Smooth muscle cell (in vitro differentiated cells): ENCODE measurements around the gene NACC2. TPM values are rescaled to one million over a fixed set of nuclear protein-coding genes. Genes with fewer than 3 reads are reported as not detected.

Source experiments
- DNase-seq: peaks from one replicate; lab custom pipeline; 2025; ENCODE audit not compliant: unreplicated experiment; lab: John Stamatoyannopoulos, UW
- H2AFZ ChIP-seq: fragments of 200-600 bp; sonication (generic); 2 replicates; pipeline ENCODE4 v1.6.0; 2016; ENCODE audit warnings: antibody characterized with exemption, low read depth, mild to moderate bottlenecking
- H3F3A ChIP-seq: fragments of 200-600 bp; sonication (generic); 2 replicates; pipeline ENCODE4 v1.6.0; 2017; ENCODE audit warnings: antibody characterized with exemption, low read depth
- H3K27ac ChIP-seq: fragments of 200-600 bp; sonication (generic); 2 replicates; pipeline ENCODE4 v1.5.1; 2016; ENCODE audit warnings: low read depth, mild to moderate bottlenecking
- H3K27me3 ChIP-seq: fragments of 200-600 bp; sonication (generic); 2 replicates; pipeline ENCODE4 v1.6.1; 2016; ENCODE audit warnings: low read depth, mild to moderate bottlenecking
- H3K36me3 ChIP-seq: fragments of 200-600 bp; sonication (generic); 2 replicates; pipeline ENCODE4 v1.5.1; 2016; ENCODE audit warnings: low read depth
- H3K4me1 ChIP-seq: fragments of 200-600 bp; sonication (generic); 2 replicates; pipeline ENCODE4 v1.5.1; 2016; ENCODE audit warnings: low read depth
- H3K4me2 ChIP-seq: fragments of 200-600 bp; sonication (generic); 2 replicates; pipeline ENCODE4 v1.6.0; 2016; ENCODE audit warnings: mild to moderate bottlenecking
- H3K4me3 ChIP-seq: fragments of 200-600 bp; sonication (generic); 2 replicates; pipeline ENCODE4 v1.5.1; 2016; ENCODE audit warnings: mild to moderate bottlenecking
- H3K79me2 ChIP-seq: fragments of 200-600 bp; sonication (generic); 2 replicates; pipeline ENCODE4 v1.6.0; 2016; ENCODE audit warnings: low read depth, mild to moderate bottlenecking
- H3K9ac ChIP-seq: fragments of 200-600 bp; sonication (generic); 2 replicates; pipeline ENCODE4 v1.6.0; 2016; ENCODE audit warnings: low read depth
- H3K9me3 ChIP-seq: fragments of 200-600 bp; sonication (generic); replicated peaks from 2 replicates; pipeline ENCODE4 v1.5.1; 2016; ENCODE audit warnings: low read depth
- H4K20me1 ChIP-seq: fragments of 200-600 bp; sonication (generic); 2 replicates; pipeline ENCODE4 v1.6.0; 2016; ENCODE audit warnings: low read depth
- WGBS: methylation state at CpG from one replicate; pipeline ENCODE4 v1.1.7; 2016; ENCODE audit warnings: low lambda C conversion rate; 5-methylcytosine and 5-hydroxymethylcytosine counted together
- polyA plus RNA-seq: library from polyadenylated mRNA; unstranded; fragments of >200 nt; fragmentation: Nextera tagmentation; extraction: Ambion mirVana; gene quantifications from 2 replicates; pipeline ENCODE4 v1.2.1, GENCODE V29; 2016
- total RNA-seq: library from RNA; depleted of rRNA; stranded (reverse); fragments of >200 nt; gene quantifications from 2 replicates; pipeline ENCODE4 v1.2.3, GENCODE V29; 2014
- TF ChIP-seq, protein P1 (sequence below): fragments of 200-600 bp; sonication (generic); IDR thresholded peaks from 2 replicates; pipeline ENCODE4 v1.5.1; 2017; ENCODE audit warnings: borderline replicate concordance, mild to moderate bottlenecking, antibody characterized with exemption; ENCODE audit not compliant: insufficient read depth, poor library complexity, severe bottlenecking

The NACC2 gene
- total and polyA plus RNA-seq, 2 experiments from 2014 or later, result 6.7 to 8.8 TPM

DNA sequence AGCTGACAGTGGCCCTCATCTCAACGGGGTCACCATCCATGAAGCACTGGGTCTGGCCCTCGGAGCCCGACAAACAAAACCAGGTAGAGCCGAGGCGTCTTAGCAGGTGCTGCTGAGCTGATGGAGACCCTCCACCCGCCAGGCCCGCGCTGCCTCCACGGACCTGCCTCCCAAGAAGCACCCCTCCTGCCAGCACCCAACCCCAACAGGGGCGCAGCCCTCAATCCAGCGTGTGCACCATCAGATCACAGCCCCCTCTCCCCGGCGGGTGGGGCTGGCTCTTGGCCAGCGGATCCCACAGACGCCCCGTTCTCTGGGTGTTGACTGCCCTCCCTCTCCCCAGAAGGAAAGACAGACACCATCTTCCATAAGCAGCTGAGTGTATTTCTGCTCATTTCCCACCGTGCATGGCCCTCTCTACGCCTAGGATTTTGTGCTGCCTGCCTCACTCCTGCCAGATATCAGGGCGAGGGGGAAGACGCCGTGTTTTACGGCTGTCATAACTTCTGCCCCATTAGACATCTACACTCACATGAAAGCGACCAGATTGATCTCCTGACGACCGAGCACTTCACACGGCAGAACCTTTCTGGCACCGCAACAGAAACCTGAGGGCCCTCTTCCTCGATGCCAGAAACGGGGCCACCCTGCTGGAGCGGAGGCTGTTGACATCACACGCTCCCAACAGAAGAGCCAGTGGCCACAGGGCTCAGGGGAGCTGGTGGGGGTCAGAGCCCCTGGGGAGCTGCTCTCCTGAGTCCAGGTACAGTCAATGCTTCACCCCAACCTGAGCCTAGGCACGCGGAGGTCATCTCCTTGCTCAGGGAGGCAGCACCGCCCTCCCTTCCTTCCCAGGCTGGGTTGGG, 12.4 kb downstream of the NACC2 start:
- H3K79me2 ChIP-seq, result peaks cover 98% of the 10 kb centered on the region
- DNase-seq, result no peak

DNA sequence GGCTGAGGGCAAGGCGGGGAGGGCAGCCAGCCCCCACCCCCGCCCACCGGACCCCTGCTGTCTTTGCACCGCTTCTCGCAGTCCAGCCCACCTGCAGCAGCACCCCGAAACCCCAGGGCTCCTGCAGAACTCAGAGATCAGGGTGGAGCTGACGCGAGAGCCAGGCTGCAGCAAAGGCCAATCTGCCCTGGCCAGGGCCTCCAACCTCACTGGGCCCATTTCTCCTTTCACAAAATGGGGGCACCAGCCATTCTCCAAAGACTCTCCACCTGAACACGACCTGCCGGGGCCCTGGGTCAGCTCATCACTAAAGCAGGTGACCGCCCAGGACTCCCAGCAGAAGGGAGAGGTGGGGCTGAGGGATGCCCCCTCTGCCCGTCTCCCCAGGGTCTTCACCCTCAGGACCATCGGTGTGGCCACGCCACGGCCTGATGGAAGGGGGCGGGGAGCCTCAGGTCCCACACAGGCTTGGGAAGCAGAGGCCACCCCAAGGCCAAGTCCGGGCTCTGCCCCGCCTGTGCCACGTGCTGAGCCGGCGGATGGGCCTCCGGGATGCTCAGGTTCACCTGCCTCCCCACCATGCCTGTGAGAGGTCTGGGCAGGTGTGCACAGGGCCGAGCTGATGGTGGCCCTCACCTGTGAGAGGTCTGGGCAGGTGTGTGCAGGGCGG, 13.1 kb downstream of the NACC2 start:
- 95% methylated on average over 24 of the region's 24 CpGs for WGBS

More for the DNA sequence above, 12.4 kb downstream of the NACC2 start:
- Histone ChIP-seq H3K27ac (no peak overlapping the region), H3K4me3 (no peak overlapping the region), H3F3A (no peaks in the 10 kb centered on the region), H2AFZ (no peak overlapping the region), H4K20me1 (peaks cover 100% of the 10 kb centered on the region), H3K9me3 (no peaks in the 10 kb centered on the region), H3K27me3 (no peaks in the 10 kb centered on the region), H3K36me3 (no peaks in the 10 kb centered on the region), H3K4me1 (no peaks in the 10 kb centered on the region), H3K4me2 (no peak overlapping the region), H3K9ac (no peak overlapping the region)
- TF ChIP-seq, protein P1, sequence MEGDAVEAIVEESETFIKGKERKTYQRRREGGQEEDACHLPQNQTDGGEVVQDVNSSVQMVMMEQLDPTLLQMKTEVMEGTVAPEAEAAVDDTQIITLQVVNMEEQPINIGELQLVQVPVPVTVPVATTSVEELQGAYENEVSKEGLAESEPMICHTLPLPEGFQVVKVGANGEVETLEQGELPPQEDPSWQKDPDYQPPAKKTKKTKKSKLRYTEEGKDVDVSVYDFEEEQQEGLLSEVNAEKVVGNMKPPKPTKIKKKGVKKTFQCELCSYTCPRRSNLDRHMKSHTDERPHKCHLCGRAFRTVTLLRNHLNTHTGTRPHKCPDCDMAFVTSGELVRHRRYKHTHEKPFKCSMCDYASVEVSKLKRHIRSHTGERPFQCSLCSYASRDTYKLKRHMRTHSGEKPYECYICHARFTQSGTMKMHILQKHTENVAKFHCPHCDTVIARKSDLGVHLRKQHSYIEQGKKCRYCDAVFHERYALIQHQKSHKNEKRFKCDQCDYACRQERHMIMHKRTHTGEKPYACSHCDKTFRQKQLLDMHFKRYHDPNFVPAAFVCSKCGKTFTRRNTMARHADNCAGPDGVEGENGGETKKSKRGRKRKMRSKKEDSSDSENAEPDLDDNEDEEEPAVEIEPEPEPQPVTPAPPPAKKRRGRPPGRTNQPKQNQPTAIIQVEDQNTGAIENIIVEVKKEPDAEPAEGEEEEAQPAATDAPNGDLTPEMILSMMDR, result no peak
- 93% methylated on average over 33 of the region's 34 CpGs for WGBS

DNA sequence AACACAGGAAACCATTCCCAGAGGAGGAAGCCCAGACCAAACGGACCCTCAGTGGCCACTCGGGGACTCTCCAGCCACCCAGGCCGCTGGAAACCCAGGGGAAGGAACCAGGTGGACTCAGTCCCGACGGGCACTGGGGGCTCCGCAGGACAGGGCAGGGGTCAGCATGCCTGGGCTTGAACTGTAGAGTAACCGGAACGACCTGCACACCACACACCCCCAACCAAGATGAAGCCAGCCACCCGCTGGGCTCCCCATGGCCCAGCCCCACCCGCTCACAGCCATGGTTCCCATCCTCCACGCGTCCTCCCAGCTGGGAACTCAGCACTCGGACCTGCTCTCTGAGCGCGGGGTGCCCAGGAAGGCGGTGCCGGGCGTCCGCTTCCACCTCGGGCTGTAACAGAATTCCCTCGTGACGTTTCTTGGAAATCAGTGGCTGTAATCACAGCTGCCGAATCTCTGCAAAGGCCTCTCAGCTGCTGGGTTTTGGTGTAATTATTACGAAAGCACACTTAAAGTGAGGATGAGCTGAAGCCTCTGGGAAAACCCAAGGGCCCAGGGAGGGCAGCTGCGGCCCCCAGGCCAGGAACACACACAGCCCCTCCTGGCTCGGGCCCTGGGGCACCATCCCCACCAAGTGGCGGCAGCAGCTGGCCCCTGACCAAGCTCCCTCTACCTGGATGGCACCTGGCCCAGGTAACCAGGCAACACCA, 13.8 kb downstream of the NACC2 start:
- no peak overlapping the region for H3K4me3 ChIP-seq
- H3K4me1 ChIP-seq, result no peaks in the 10 kb centered on the region
- H3K27me3 ChIP-seq, result no peaks in the 10 kb centered on the region
- no peak overlapping the region for H3K27ac ChIP-seq
- TF ChIP-seq, protein P1, result no peak
- peaks cover 98% of the 10 kb centered on the region for H3K79me2 ChIP-seq
- H4K20me1 ChIP-seq, result peaks cover 98% of the 10 kb centered on the region
- no peak for DNase-seq
- no peaks in the 10 kb centered on the region for H3F3A ChIP-seq
- H3K4me2 ChIP-seq, result no peak overlapping the region
- H3K9ac ChIP-seq, result no peak overlapping the region
- H3K36me3 ChIP-seq, result no peaks in the 10 kb centered on the region
- no peak overlapping the region for H2AFZ ChIP-seq
- no peaks in the 10 kb centered on the region for H3K9me3 ChIP-seq
- 84% methylated on average over 26 of the region's 27 CpGs for WGBS

More for the DNA sequence above, 13.1 kb downstream of the NACC2 start:
- peaks cover 98% of the 10 kb centered on the region for H3K79me2 ChIP-seq
- H3K9ac ChIP-seq, result no peak overlapping the region
- no peak overlapping the region for H3K4me2 ChIP-seq
- DNase-seq, result no peak
- H3K9me3 ChIP-seq, result no peaks in the 10 kb centered on the region
- no peaks in the 10 kb centered on the region for H3K27me3 ChIP-seq
- H3K27ac ChIP-seq, result no peak overlapping the region
- no peaks in the 10 kb centered on the region for H3K4me1 ChIP-seq
- no peaks in the 10 kb centered on the region for H3K36me3 ChIP-seq
- H4K20me1 ChIP-seq, result peaks cover 100% of the 10 kb centered on the region
- H2AFZ ChIP-seq, result no peak overlapping the region
- TF ChIP-seq, protein P1, result no peak
- no peak overlapping the region for H3K4me3 ChIP-seq
- H3F3A ChIP-seq, result no peaks in the 10 kb centered on the region
